HEK293 (cell line): ENCODE data around the gene TDG.

Experiments
- CTCF ChIP-seq: fragments of 450-650 bp; formaldehyde crosslinking; IDR thresholded peaks from 2 replicates; pipeline ENCODE4 v1.5.1; 2016; ENCODE audit warnings: missing biosample characterization, missing genetic modification characterization
- SP3 ChIP-seq: fragments of 450-650 bp; formaldehyde crosslinking; IDR thresholded peaks from 2 replicates; pipeline ENCODE4 v1.5.1; 2016; ENCODE audit warnings: missing biosample characterization, missing genetic modification characterization
- YY1 ChIP-seq: fragments of 450-650 bp; formaldehyde crosslinking; IDR thresholded peaks from 2 replicates; pipeline ENCODE4 v1.5.1; 2018; ENCODE audit warnings: missing biosample characterization, missing genetic modification characterization
- ZBTB21 ChIP-seq: fragments of 450-650 bp; formaldehyde crosslinking; IDR thresholded peaks from 2 replicates; pipeline ENCODE4 v1.5.1; 2017; ENCODE audit warnings: missing biosample characterization, missing genetic modification characterization
- ZNF274 ChIP-seq, 2 experiments: fragments of 200-500 bp in 1 of 2; fragments of 450-650 bp in 1 of 2; sonication (Bioruptor generic) in 1 of 2; formaldehyde crosslinking in 1 of 2; IDR thresholded peaks; 2 replicates each; pipeline versions ENCODE4 v1.5.1 to v1.6.1; 2014 to 2016; ENCODE audit warnings: borderline replicate concordance in 1 of 2, inconsistent platforms in 1 of 2, low read length in 1 of 2, missing biosample characterization in 1 of 2, missing genetic modification characterization in 1 of 2

GRCh38 chr12:104003596-104003995 lies 37.9 kb downstream of the TDG start:
- TF ChIP-seq CTCF (no peak), YY1 (tag by site-specific recombination) (no peak), ZNF274 (IDR thresholded peaks at IDR 0.05; ENCODE audit: low read length) (no peak), ZNF274 (tag by site-specific recombination; IDR thresholded peaks at IDR 0.05; ENCODE audit: borderline replicate concordance) (no peak), SP3 (tag by site-specific recombination) (no peak), ZBTB21 (no peak)
